Parathyroid adenoma (tissue), 2 donors: ENCODE data around the gene IMPG2.

Experiments used
- H2AFZ ChIP-seq: fragments of 300-600 bp; sonication (generic); one replicate; pipeline ENCODE4 v1.7.0; 2017; ENCODE audit warnings: antibody characterized with exemption, mild to moderate bottlenecking
- H3K27ac ChIP-seq: fragments of 300-600 bp; sonication (generic); one replicate; pipeline ENCODE4 v1.7.0; 2017
- H3K27me3 ChIP-seq: fragments of 300-600 bp; sonication (generic); one replicate; pipeline ENCODE4 v1.7.0; 2017; ENCODE audit warnings: low read length; ENCODE audit not compliant: control insufficient read depth, insufficient read depth
- H3K36me3 ChIP-seq: fragments of 300-600 bp; sonication (generic); one replicate; pipeline ENCODE4 v1.7.0; 2017; ENCODE audit warnings: low read length; ENCODE audit not compliant: control insufficient read depth, insufficient read depth
- H3K4me1 ChIP-seq: fragments of 300-600 bp; sonication (generic); one replicate; pipeline ENCODE4 v1.7.0; 2017; ENCODE audit warnings: control low read depth
- H3K4me2 ChIP-seq: fragments of 300-600 bp; sonication (generic); one replicate; pipeline ENCODE4 v1.7.0; 2017; ENCODE audit warnings: low read length
- H3K4me3 ChIP-seq: fragments of 300-600 bp; sonication (generic); one replicate; pipeline ENCODE4 v1.7.0; 2017; ENCODE audit warnings: low read depth, low read length
- H3K79me2 ChIP-seq: fragments of 300-600 bp; sonication (generic); one replicate; pipeline ENCODE4 v1.7.0; 2017; ENCODE audit warnings: control low read depth
- H3K9ac ChIP-seq: fragments of 300-600 bp; sonication (generic); one replicate; pipeline ENCODE4 v1.7.0; 2017; ENCODE audit warnings: mild to moderate bottlenecking
- H3K9me3 ChIP-seq: fragments of 300-600 bp; sonication (generic); one replicate; pipeline ENCODE4 v1.7.0; 2017; ENCODE audit warnings: low read length; ENCODE audit not compliant: control insufficient read depth
- TF ChIP-seq, protein P1 (sequence below): fragments of 300-600 bp; sonication (generic); IDR thresholded peaks from one replicate; pipeline ENCODE4 v1.7.0; 2017; ENCODE audit warnings: antibody characterized with exemption, mild to moderate bottlenecking
- donor health status: primary hyperparathyroidism.

Gene IMPG2

DNA sequence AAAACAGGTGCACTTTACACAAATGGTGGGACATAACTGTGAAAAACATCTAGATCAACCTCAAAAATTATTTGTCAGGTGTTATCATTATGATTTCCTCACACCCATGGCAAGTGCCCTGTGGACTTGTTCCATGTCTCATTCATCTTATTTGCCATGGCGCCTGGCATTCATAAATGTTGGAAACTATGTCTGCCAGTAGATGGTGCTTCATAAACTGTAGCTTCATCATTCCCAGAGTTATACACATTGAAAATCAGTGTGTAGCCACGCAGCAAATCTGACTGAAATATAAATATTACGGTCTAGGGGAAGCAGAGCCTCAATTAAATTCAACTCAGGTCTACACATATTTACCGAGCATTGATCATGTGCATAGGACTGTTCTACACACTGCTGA lies 90.7 kb downstream of the IMPG2 start:
- no peak overlapping the region for H3K4me2 ChIP-seq
- TF ChIP-seq, protein P1, sequence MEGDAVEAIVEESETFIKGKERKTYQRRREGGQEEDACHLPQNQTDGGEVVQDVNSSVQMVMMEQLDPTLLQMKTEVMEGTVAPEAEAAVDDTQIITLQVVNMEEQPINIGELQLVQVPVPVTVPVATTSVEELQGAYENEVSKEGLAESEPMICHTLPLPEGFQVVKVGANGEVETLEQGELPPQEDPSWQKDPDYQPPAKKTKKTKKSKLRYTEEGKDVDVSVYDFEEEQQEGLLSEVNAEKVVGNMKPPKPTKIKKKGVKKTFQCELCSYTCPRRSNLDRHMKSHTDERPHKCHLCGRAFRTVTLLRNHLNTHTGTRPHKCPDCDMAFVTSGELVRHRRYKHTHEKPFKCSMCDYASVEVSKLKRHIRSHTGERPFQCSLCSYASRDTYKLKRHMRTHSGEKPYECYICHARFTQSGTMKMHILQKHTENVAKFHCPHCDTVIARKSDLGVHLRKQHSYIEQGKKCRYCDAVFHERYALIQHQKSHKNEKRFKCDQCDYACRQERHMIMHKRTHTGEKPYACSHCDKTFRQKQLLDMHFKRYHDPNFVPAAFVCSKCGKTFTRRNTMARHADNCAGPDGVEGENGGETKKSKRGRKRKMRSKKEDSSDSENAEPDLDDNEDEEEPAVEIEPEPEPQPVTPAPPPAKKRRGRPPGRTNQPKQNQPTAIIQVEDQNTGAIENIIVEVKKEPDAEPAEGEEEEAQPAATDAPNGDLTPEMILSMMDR, result no peak
- no peak overlapping the region for H3K27ac ChIP-seq

DNA sequence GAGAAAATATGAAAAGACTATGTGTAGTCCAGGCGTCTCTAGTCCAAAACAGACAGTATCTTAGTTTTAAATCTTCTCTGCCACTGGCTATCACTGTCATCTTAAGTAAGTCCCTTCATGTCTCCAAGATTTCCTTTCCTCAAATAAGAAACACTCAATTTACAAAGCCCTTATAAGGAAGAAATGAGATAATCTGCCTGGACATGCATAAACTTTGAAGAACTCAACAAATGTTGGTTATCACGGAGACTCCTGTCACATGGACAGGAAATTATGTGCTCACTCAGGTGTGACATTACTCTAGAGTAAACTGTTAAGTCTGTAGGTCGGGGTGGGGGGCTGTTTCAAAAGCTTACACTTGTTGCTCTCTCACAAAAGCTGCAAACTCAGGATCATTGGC lies 91.9 kb downstream of the IMPG2 start:
- no peak overlapping the region for H3K27ac ChIP-seq
- no peak overlapping the region for H3K4me3 ChIP-seq
- no peak overlapping the region for H2AFZ ChIP-seq
- H3K9me3 ChIP-seq, result no peaks in the 10 kb centered on the region
- H3K27me3 ChIP-seq, result no peaks in the 10 kb centered on the region
- TF ChIP-seq, protein P1, result no peak
- H3K9ac ChIP-seq, result no peak overlapping the region
- no peaks in the 10 kb centered on the region for H3K36me3 ChIP-seq
- H3K4me1 ChIP-seq, result no peaks in the 10 kb centered on the region
- H3K79me2 ChIP-seq, result no peaks in the 10 kb centered on the region
- H3K4me2 ChIP-seq, result no peak overlapping the region

More for the DNA sequence above, 90.7 kb downstream of the IMPG2 start:
- Histone ChIP-seq H3K27me3 (no peaks in the 10 kb centered on the region), H3K9me3 (no peaks in the 10 kb centered on the region), H3K79me2 (no peaks in the 10 kb centered on the region), H3K4me1 (no peaks in the 10 kb centered on the region), H3K36me3 (no peaks in the 10 kb centered on the region), H2AFZ (no peak overlapping the region), H3K9ac (no peak overlapping the region), H3K4me3 (no peak overlapping the region)

DNA sequence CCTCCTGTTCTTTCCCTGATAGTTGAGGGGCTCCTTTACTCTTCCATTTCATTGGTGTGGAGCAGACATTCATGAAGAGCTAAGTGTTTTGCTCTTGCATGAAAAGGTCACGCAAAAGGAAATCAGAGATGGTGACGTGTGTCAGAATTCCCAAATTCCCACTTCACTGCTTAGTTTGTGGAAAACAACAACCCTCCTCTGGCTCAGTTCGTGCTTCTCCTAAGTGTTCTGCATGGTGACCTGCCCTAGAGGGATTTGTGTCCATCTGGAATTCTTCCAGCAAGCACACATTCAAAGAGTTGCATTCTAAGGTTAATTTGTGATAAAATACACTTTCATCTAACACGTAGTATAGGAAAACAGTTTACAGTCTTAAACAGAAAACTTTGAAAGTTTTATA lies 95.6 kb downstream of the IMPG2 start:
- Histone ChIP-seq H3K9me3 (no peaks in the 10 kb centered on the region), H3K9ac (no peak overlapping the region), H3K79me2 (no peaks in the 10 kb centered on the region), H3K4me1 (no peaks in the 10 kb centered on the region), H3K4me3 (no peak overlapping the region), H3K4me2 (no peak overlapping the region), H2AFZ (no peak overlapping the region), H3K27ac (no peak overlapping the region), H3K27me3 (no peaks in the 10 kb centered on the region), H3K36me3 (no peaks in the 10 kb centered on the region)
- TF ChIP-seq, protein P1, result no peak

DNA sequence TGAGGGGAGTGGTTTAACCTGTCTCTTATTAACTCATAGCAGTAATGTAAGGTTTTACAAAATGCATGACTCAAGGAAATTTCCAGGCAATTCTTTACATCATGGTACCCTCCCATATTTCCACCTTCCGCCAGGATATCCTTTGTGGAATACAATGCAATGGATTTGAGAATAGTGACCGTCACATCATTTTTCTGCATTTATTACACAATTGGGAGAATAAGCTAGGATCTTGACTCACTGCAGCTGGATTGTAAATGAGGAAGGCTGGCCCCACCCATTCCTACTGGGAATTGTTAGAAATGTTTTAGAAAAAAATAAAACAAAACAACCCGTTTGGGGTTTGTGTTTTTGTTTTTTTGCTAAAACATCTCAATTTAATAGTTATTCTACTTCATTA lies 97.4 kb downstream of the IMPG2 start:
- Histone ChIP-seq H3K9me3 (no peaks in the 10 kb centered on the region), H3K4me1 (no peaks in the 10 kb centered on the region), H3K27ac (no peak overlapping the region), H3K4me3 (no peak overlapping the region), H3K4me2 (no peak overlapping the region), H3K79me2 (no peaks in the 10 kb centered on the region), H2AFZ (no peak overlapping the region), H3K9ac (no peak overlapping the region), H3K27me3 (no peaks in the 10 kb centered on the region), H3K36me3 (no peaks in the 10 kb centered on the region)
- TF ChIP-seq, protein P1, result no peak

DNA sequence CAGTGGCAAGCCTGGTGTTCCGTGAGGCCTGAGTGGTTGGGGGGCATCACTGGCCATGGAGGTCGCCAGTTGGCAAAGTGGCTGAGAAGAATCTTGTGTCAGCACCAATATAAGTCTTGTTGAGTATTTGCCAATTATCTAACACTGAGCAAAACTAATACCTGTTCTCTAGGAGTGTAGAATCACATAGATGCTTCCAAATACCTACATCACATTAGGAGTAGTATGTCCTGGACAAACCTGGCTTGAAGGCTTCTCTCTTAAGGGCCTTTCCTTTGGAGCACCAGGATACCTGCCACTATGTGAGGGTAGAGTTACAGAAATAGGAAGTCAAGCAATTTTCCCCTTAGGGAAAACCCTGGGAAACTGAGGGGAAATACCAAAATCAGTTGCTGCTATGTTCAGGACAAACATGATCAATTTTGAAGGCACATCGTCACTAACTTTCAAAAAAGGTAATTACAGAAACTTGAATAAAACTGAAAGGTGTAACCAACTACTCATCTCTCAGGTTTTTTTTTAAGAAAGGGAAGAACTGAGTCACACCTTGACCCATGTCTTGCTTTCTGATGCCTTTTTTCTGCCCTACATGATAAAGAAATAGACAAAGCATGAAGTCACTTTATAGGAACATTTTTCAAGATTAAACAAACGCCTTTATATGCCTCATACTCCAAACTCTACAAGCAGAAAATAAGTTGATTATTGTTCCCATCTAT lies 100.4 kb downstream of the IMPG2 start:
- no peaks in the 10 kb centered on the region for H3K9me3 ChIP-seq
- no peaks in the 10 kb centered on the region for H3K36me3 ChIP-seq
- no peak overlapping the region for H3K4me3 ChIP-seq
- TF ChIP-seq, protein P1, result no peak
- H2AFZ ChIP-seq, result no peak overlapping the region
- no peaks in the 10 kb centered on the region for H3K27me3 ChIP-seq
- H3K4me1 ChIP-seq, result no peaks in the 10 kb centered on the region
- no peaks in the 10 kb centered on the region for H3K79me2 ChIP-seq
- no peak overlapping the region for H3K4me2 ChIP-seq
- no peak overlapping the region for H3K9ac ChIP-seq
- H3K27ac ChIP-seq, result no peak overlapping the region
